HFFc6 (cell line): Measurements from ENCODE around the gene ART5. TPM values are rescaled to one million over a fixed set of nuclear protein-coding genes. Genes with fewer than 3 reads are reported as not detected.
"Not testable (repeated sequence)": the region's sequence is repeated elsewhere in the genome, so short reads cannot be mapped to it uniquely, and the experiment has no call there.

Source experiments
- DNase-seq: peaks from one replicate; pipeline ENCODE4 v3.0.0-alpha.2; 2018
- H3K27ac Mint-ChIP-seq: 2 replicates; pipeline ENCODE4 v1.8.0; 2020; ENCODE audit warnings: mild to moderate bottlenecking, mixed read lengths
- H3K27me3 Mint-ChIP-seq: 2 replicates; pipeline ENCODE4 v1.8.0; 2021; ENCODE audit warnings: mild to moderate bottlenecking, moderate library complexity, mixed read lengths; ENCODE audit not compliant: insufficient read depth
- H3K36me3 Mint-ChIP-seq: 2 replicates; pipeline ENCODE4 v1.8.0; 2021; ENCODE audit warnings: low read depth, mixed read lengths
- H3K4me1 Mint-ChIP-seq: 2 replicates; pipeline ENCODE4 v1.8.0; 2020; ENCODE audit warnings: low read depth, mixed read lengths
- H3K4me3 Mint-ChIP-seq: 2 replicates; pipeline ENCODE4 v1.8.0; 2020; ENCODE audit warnings: mild to moderate bottlenecking, moderate library complexity, mixed read lengths
- H3K9me3 Mint-ChIP-seq: 2 replicates; pipeline ENCODE4 v1.8.0; 2020; ENCODE audit warnings: mild to moderate bottlenecking, mixed read lengths
- CTCF ChIP-seq: fragments of 200-600 bp; sonication (generic); IDR thresholded peaks from 2 replicates; pipeline ENCODE4 v1.5.0; 2021; ENCODE audit warnings: antibody characterized with exemption, mild to moderate bottlenecking
- total RNA-seq, 6 experiments: library from RNA; stranded (reverse); fragmentation: NEBNext Ultra II Directional; extraction: Animal tissue kit (Norgen Biotek cat#: 25700); gene quantifications; 2 replicates in 1 of 6; 3 replicates in 5 of 6; pipeline ENCODE4 v1.2.3, GENCODE V29; 2021

ART5 gene
- total RNA-seq, 6 experiments from 2014 or later, result not detected

GRCh38 chr11:3609416-3610265 lies 32.2 kb downstream of the ART5 start:
- Mint-ChIP-seq H3K27ac (no peak overlapping the region), H3K4me1 (peaks cover 11% of the 10 kb centered on the region), H3K36me3 (no peaks in the 10 kb centered on the region), H3K27me3 (peaks cover 15% of the 10 kb centered on the region), H3K9me3 (no peaks in the 10 kb centered on the region), H3K4me3 (no peak overlapping the region)
- DNase-seq, result peak; percentile 13
- peak; percentile 99 for TF ChIP-seq CTCF

- Mint-ChIP-seq H3K27me3 (peaks cover 23% of the 10 kb centered on the region), H3K27ac (no peak overlapping the region), H3K36me3 (no peaks in the 10 kb centered on the region), H3K9me3 (no peaks in the 10 kb centered on the region), H3K4me3 (no peak overlapping the region), H3K4me1 (peaks cover 7% of the 10 kb centered on the region)
- no peak for DNase-seq
- TF ChIP-seq CTCF, result no peak
Measured at GRCh38 chr11:3605771-3606203, 36.0 kb downstream of the ART5 start.

- H3K4me3 Mint-ChIP-seq, result no peak overlapping the region; the same call in 1 of the 2 replicates
- H3K9me3 Mint-ChIP-seq, result no peaks in the 10 kb centered on the region
- H3K27me3 Mint-ChIP-seq, result peaks cover 25% of the 10 kb centered on the region
- no peak for TF ChIP-seq CTCF
- H3K36me3 Mint-ChIP-seq, result no peaks in the 10 kb centered on the region
- H3K27ac Mint-ChIP-seq, result no peak overlapping the region
- H3K4me1 Mint-ChIP-seq, result peaks cover 7% of the 10 kb centered on the region
- no peak for DNase-seq
Measured at GRCh38 chr11:3605283-3605662, 36.5 kb downstream of the ART5 start.

- no peak overlapping the region for H3K4me3 Mint-ChIP-seq
- peaks cover 28% of the 10 kb centered on the region for H3K27me3 Mint-ChIP-seq
- H3K36me3 Mint-ChIP-seq, result no peaks in the 10 kb centered on the region
- H3K4me1 Mint-ChIP-seq, result peaks cover 7% of the 10 kb centered on the region
- no peak for DNase-seq
- TF ChIP-seq CTCF, result no peak
- H3K27ac Mint-ChIP-seq, result no peak overlapping the region
- H3K9me3 Mint-ChIP-seq, result no peaks in the 10 kb centered on the region
Measured at GRCh38 chr11:3604167-3604566, 37.6 kb downstream of the ART5 start.

GRCh38 chr11:3600201-3600600 lies 41.6 kb downstream of the ART5 start:
- not testable (repeated sequence) for H3K4me1 Mint-ChIP-seq, H3K36me3 Mint-ChIP-seq, H3K4me3 Mint-ChIP-seq, DNase-seq, H3K9me3 Mint-ChIP-seq, H3K27ac Mint-ChIP-seq
- peaks cover 36% of the 10 kb centered on the region for H3K27me3 Mint-ChIP-seq

GRCh38 chr11:3597743-3598142 lies 44.0 kb downstream of the ART5 start:
- H3K36me3 Mint-ChIP-seq, H3K4me3 Mint-ChIP-seq, H3K9me3 Mint-ChIP-seq, DNase-seq, H3K4me1 Mint-ChIP-seq, H3K27ac Mint-ChIP-seq: not testable (repeated sequence)
- H3K27me3 Mint-ChIP-seq, result peaks cover 42% of the 10 kb centered on the region

GRCh38 chr11:3591326-3591725 lies 50.5 kb downstream of the ART5 start:
- H3K27me3 Mint-ChIP-seq, result peaks cover 29% of the 10 kb centered on the region
- not testable (repeated sequence) for H3K9me3 Mint-ChIP-seq, H3K27ac Mint-ChIP-seq, H3K4me1 Mint-ChIP-seq, H3K36me3 Mint-ChIP-seq, DNase-seq, H3K4me3 Mint-ChIP-seq

GRCh38 chr11:3590193-3590592 lies 51.6 kb downstream of the ART5 start:
- H3K4me1 Mint-ChIP-seq, H3K9me3 Mint-ChIP-seq, H3K4me3 Mint-ChIP-seq, H3K27ac Mint-ChIP-seq, H3K36me3 Mint-ChIP-seq, DNase-seq: not testable (repeated sequence)
- peaks cover 24% of the 10 kb centered on the region for H3K27me3 Mint-ChIP-seq

GRCh38 chr11:3588776-3589175 lies 53.0 kb downstream of the ART5 start:
- H3K9me3 Mint-ChIP-seq, H3K4me1 Mint-ChIP-seq, H3K4me3 Mint-ChIP-seq, DNase-seq, H3K36me3 Mint-ChIP-seq, H3K27ac Mint-ChIP-seq: not testable (repeated sequence)
- peaks cover 28% of the 10 kb centered on the region; the same call in 1 of the 2 replicates for H3K27me3 Mint-ChIP-seq
